ENCODE results near the gene POLA1.

Gene POLA1

GRCh38 chrX:24954732-24955131, 261.0 kb downstream of the POLA1 start:
- Histone ChIP-seq H3K27ac (no peak overlapping the region), H3K79me2 (no peaks in the 10 kb centered on the region), H3K36me3 (ENCODE audit: control insufficient read depth, insufficient read depth, low read length) (no peaks in the 10 kb centered on the region), H3K27me3 (ENCODE audit: control insufficient read depth, insufficient read depth, low read length) (no peaks in the 10 kb centered on the region), H3K9me3 (ENCODE audit: control insufficient read depth, low read length) (no peaks in the 10 kb centered on the region), H3K4me2 (ENCODE audit: low read length) (no peak overlapping the region), H2AFZ (no peak overlapping the region), H3K9ac (no peak overlapping the region), H3K4me3 (ENCODE audit: low read depth, low read length) (no peak overlapping the region), H3K4me1 (no peaks in the 10 kb centered on the region)
- TF ChIP-seq CTCF (IDR thresholded peaks at IDR 0.05), result no peak

- no peak overlapping the region for H3K27ac ChIP-seq
- H3K27me3 ChIP-seq (ENCODE audit: control insufficient read depth, insufficient read depth, low read length), result no peaks in the 10 kb centered on the region
- no peaks in the 10 kb centered on the region for H3K36me3 ChIP-seq (ENCODE audit: control insufficient read depth, insufficient read depth, low read length)
- no peaks in the 10 kb centered on the region for H3K9me3 ChIP-seq (ENCODE audit: control insufficient read depth, low read length)
- no peak overlapping the region for H3K4me3 ChIP-seq (ENCODE audit: low read depth, low read length)
- H2AFZ ChIP-seq, result no peak overlapping the region
- H3K4me1 ChIP-seq, result no peaks in the 10 kb centered on the region
- no peak overlapping the region for H3K4me2 ChIP-seq (ENCODE audit: low read length)
- TF ChIP-seq CTCF (IDR thresholded peaks at IDR 0.05), result no peak
- no peak overlapping the region for H3K9ac ChIP-seq
- H3K79me2 ChIP-seq, result no peaks in the 10 kb centered on the region
Observed at GRCh38 chrX:24955372-24955930, 261.7 kb downstream of the POLA1 start.

GRCh38 chrX:24956828-24957227, 263.1 kb downstream of the POLA1 start:
- Histone ChIP-seq H3K79me2 (no peaks in the 10 kb centered on the region), H3K9ac (no peak overlapping the region), H3K36me3 (ENCODE audit: control insufficient read depth, insufficient read depth, low read length) (no peaks in the 10 kb centered on the region), H3K4me2 (ENCODE audit: low read length) (no peak overlapping the region), H3K27ac (no peak overlapping the region), H3K27me3 (ENCODE audit: control insufficient read depth, insufficient read depth, low read length) (no peaks in the 10 kb centered on the region), H3K4me3 (ENCODE audit: low read depth, low read length) (no peak overlapping the region), H3K4me1 (no peaks in the 10 kb centered on the region), H2AFZ (no peak overlapping the region), H3K9me3 (ENCODE audit: control insufficient read depth, low read length) (no peaks in the 10 kb centered on the region)
- TF ChIP-seq CTCF (IDR thresholded peaks at IDR 0.05), result no peak

GRCh38 chrX:24961809-24962208, 268.1 kb downstream of the POLA1 start:
- no peak overlapping the region for H3K27ac ChIP-seq
- H3K9ac ChIP-seq, result no peak overlapping the region
- H3K4me1 ChIP-seq, result no peaks in the 10 kb centered on the region
- no peaks in the 10 kb centered on the region for H3K9me3 ChIP-seq (ENCODE audit: control insufficient read depth, low read length)
- H3K36me3 ChIP-seq (ENCODE audit: control insufficient read depth, insufficient read depth, low read length), result no peaks in the 10 kb centered on the region
- TF ChIP-seq CTCF (IDR thresholded peaks at IDR 0.05), result no peak
- no peaks in the 10 kb centered on the region for H3K27me3 ChIP-seq (ENCODE audit: control insufficient read depth, insufficient read depth, low read length)
- H2AFZ ChIP-seq, result no peak overlapping the region
- H3K79me2 ChIP-seq, result no peaks in the 10 kb centered on the region
- no peak overlapping the region for H3K4me2 ChIP-seq (ENCODE audit: low read length)
- H3K4me3 ChIP-seq (ENCODE audit: low read depth, low read length), result no peak overlapping the region

GRCh38 chrX:24963823-24964222, 270.1 kb downstream of the POLA1 start:
- no peak for TF ChIP-seq CTCF (IDR thresholded peaks at IDR 0.05)

More at GRCh38 chrX:24963823-24964222, 270.1 kb downstream of the POLA1 start:
- H3K27ac ChIP-seq, result no peak overlapping the region
- H3K4me2 ChIP-seq (ENCODE audit: low read length), result no peak overlapping the region
- no peak overlapping the region for H2AFZ ChIP-seq
- no peak overlapping the region for H3K4me3 ChIP-seq (ENCODE audit: low read depth, low read length)
- no peaks in the 10 kb centered on the region for H3K79me2 ChIP-seq
- H3K27me3 ChIP-seq (ENCODE audit: control insufficient read depth, insufficient read depth, low read length), result no peaks in the 10 kb centered on the region
- H3K4me1 ChIP-seq, result no peaks in the 10 kb centered on the region
- no peak overlapping the region for H3K9ac ChIP-seq
- H3K36me3 ChIP-seq (ENCODE audit: control insufficient read depth, insufficient read depth, low read length), result no peaks in the 10 kb centered on the region
- no peaks in the 10 kb centered on the region for H3K9me3 ChIP-seq (ENCODE audit: control insufficient read depth, low read length)

All from parathyroid adenoma (tissue), 2 donors.